ENCODE results near the gene ERCC1. TPM values are rescaled to one million over a fixed set of nuclear protein-coding genes. Genes with fewer than 3 reads are reported as not detected.
A peak's percentile ranks its signal among the peaks of the same experiment; 100 is the strongest.

ERCC1 gene
- total and polyA plus RNA-seq, 8 donors: 7.8 to 79.3 (median 49.5) TPM

DNA sequence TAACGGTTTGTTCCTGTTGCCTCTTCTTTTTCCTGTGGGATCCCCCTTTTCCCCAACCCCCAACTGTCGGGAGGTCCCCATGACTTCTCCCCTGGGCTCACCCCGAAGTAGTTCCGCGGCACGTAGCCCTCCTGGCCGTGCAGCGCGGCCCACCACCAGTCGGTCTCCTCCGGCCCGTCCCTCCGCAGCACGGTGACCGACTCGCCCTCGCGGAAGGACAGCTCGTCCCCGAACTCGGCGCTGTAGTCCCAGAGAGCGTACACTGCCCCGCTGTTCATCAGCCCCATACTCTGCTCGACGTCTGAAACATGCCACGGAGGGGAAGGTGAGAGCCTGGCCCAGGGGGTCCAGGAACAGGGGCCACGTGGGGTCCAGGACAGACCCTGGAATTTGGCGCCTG, 41.3 kb downstream of the ERCC1 start:
- TF ChIP-seq POLR2A (IDR thresholded peaks at IDR 0.05): no peak
- no peak for TF ChIP-seq POLR2AphosphoS5 (IDR thresholded peaks at IDR 0.05)
- TF ChIP-seq EP300 (IDR thresholded peaks at IDR 0.05): no peak
- TF ChIP-seq, protein P1, sequence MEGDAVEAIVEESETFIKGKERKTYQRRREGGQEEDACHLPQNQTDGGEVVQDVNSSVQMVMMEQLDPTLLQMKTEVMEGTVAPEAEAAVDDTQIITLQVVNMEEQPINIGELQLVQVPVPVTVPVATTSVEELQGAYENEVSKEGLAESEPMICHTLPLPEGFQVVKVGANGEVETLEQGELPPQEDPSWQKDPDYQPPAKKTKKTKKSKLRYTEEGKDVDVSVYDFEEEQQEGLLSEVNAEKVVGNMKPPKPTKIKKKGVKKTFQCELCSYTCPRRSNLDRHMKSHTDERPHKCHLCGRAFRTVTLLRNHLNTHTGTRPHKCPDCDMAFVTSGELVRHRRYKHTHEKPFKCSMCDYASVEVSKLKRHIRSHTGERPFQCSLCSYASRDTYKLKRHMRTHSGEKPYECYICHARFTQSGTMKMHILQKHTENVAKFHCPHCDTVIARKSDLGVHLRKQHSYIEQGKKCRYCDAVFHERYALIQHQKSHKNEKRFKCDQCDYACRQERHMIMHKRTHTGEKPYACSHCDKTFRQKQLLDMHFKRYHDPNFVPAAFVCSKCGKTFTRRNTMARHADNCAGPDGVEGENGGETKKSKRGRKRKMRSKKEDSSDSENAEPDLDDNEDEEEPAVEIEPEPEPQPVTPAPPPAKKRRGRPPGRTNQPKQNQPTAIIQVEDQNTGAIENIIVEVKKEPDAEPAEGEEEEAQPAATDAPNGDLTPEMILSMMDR (IDR thresholded peaks at IDR 0.05): no peak
- Histone ChIP-seq H3K4me3 (no peak overlapping the region), H3K36me3 (peaks cover 0 to 4% (median 0%) of the 10 kb centered on the region in 4 donors), H3K4me1 (peaks cover 0 to 11% (median 5%) of the 10 kb centered on the region in 4 donors), H3K27ac (no peak overlapping the region), H3K9me3 (no peaks in the 10 kb centered on the region), H3K27me3 (peaks cover 0 to 43% (median 20%) of the 10 kb centered on the region in 3 donors)
- WGBS, 5 donors: 84 to 93% (median 92%) methylated on average over 29 of the region's 29 CpGs
- intact Hi-C loops (cut with DNase I; ENCODE audit: low total_unique reads): no loop called here
- DNase-seq: no peak

DNA sequence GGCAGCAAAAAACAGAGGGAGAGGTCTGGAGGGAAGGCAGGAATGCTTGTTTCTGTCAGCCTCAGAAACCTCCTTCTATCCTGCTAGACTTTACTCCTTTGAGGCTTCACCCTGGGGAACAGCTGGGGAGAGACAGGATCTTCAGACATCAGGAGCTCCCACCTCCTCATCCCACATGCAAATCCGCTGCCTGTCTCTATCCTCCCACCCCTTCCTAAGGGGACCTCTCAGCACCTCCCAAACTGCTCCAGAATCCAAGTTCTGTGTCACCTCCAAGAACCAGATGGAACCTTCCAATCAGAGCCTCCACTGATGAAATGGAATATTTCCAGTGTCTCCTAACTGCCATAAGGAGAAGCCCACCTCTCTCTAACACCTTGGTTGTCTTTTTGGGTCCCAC, 43.6 kb downstream of the ERCC1 start:
- peaks cover 0 to 4% (median 0%) of the 10 kb centered on the region in 4 donors for H3K36me3 ChIP-seq
- TF ChIP-seq, protein P1 (IDR thresholded peaks at IDR 0.05): no peak
- H3K9me3 ChIP-seq: no peaks in the 10 kb centered on the region
- peaks cover 0 to 20% (median 4%) of the 10 kb centered on the region in 3 donors for H3K27me3 ChIP-seq
- intact Hi-C loops (cut with DNase I; ENCODE audit: low total_unique reads): no loop called here
- no peak for DNase-seq
- no peak overlapping the region for H3K4me3 ChIP-seq
- WGBS, 5 donors: 82 to 100% (median 92%) methylated on average over 1 of the region's 1 CpG
- no peak overlapping the region for H3K27ac ChIP-seq
- no peaks in the 10 kb centered on the region for H3K4me1 ChIP-seq

DNA sequence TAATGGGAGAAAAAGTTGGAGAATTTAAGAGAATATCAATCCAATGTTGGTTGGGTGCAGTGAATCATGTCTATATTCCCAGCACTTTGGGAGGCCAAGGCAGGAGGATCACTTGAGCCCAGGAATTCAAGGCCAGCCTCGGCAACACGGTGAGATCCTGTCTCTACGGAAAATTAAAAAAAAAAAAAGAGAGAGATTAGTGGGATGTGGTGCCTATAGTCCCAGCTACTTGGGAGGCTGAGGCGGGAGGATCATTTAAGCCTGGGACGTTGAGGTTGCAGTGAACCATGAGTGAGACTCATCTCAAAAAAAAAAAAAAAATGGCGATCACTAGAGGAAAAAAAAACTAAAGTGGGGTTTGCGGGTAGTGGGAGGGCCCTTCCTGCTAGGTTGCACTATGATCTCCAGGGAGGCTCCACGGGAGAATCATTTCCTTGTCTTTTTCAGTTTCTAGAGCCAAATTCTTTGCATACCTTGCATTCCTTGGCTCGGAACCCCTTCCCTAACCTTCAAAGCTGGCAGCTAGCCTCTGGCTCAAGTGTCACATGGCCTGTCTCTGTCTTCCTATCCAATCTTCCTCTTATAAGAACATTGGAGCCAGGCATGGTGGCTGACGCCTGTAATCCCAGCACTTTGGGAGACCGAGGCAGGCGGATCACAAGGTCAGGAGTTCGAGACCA, 47.5 kb downstream of the ERCC1 start:
- TF ChIP-seq POLR2AphosphoS5 (IDR thresholded peaks at IDR 0.05) (no peak), EP300 (IDR thresholded peaks at IDR 0.05) (no peak)
- TF ChIP-seq, protein P1 (IDR thresholded peaks at IDR 0.05): no peak
- H3K4me3 ChIP-seq: no peak overlapping the region
- peaks cover 0 to 4% (median 0%) of the 10 kb centered on the region in 4 donors for H3K36me3 ChIP-seq
- peaks cover 0 to 2% (median 2%) of the 10 kb centered on the region in 4 donors for H3K4me1 ChIP-seq
- no peaks in the 10 kb centered on the region for H3K9me3 ChIP-seq
- H3K27ac ChIP-seq: no peak overlapping the region
- peak in 1 of 2 donors; percentile 51 for DNase-seq
- whole genome bisulfite sequencing, 5 donors: 56 to 68% (median 61%) methylated on average over 13 of the region's 13 CpGs
- no peaks in the 10 kb centered on the region for H3K27me3 ChIP-seq
- intact Hi-C loops (cut with DNase I; ENCODE audit: low total_unique reads): no loop called here

DNA sequence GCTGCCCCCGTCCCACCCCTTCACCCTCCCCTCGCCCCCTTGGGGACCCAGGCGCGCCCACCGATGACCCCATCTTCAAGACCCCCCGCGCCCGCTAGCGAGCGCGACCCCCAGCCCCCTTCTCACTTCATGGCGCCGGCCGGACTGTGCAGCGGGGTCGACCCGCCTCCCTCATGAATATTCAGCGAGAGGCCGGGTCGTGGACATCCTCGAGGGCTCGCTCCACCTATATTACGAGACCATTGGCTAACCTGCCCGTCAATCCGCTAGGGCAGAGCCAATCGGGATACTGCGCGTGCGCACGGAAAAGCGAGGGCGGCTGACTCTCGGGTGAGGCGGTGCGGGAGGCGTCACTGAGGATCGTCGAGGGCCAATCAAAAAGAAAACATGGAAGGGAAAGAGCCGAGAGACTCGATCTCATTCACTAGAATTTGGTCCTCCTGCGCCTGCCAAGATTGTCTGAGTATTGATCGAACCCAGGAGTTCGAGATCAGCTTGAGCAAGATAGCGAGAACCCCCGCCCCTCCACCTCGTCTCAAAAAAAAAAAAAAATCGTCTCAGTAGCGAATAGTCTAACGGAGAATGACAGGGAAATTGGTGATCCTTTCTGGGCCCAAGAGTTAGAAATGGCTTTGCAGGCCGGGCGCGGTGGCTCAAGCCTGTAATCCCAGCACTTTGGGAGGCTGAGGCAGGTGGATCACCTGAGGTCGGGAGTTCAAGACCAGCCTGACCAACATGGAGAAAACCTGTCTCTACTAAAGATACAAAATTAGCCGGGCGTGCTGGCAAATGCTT, 53.1 kb downstream of the ERCC1 start, which contains the start of gene ERCC2:
Gene ERCC2, minus strand, starts transcription at position 164 of the 795 bp plus-strand sequence. Its CDS starts 33 bp downstream, at position 131.
- Histone ChIP-seq H3K36me3 (peaks cover 0 to 7% (median 2%) of the 10 kb centered on the region in 4 donors), H3K27ac (peak within 1 kb of the TSS in 4 of 5 donors; percentile 51 to 84 (median 82)), H3K9me3 (no peaks in the 10 kb centered on the region), H3K27me3 (no peaks in the 10 kb centered on the region), H3K4me3 (peak within 1 kb of the TSS; percentile 66 to 99 (median 97)), H3K4me1 (peaks cover 6 to 23% (median 17%) of the 10 kb centered on the region in 4 donors)
- 3 to 10% (median 4%) methylated on average over 16 to 55 of the region's 55 CpGs for WGBS, 5 donors
- peak in 2 of 3 donors; percentile 83 to 85 for TF ChIP-seq POLR2AphosphoS5 (IDR thresholded peaks at IDR 0.05)
- TF ChIP-seq EP300 (IDR thresholded peaks at IDR 0.05): no peak
- peak; percentile 100 for DNase-seq
- intact Hi-C loops (cut with DNase I; ENCODE audit: low total_unique reads): no loop called here

Data from stomach (tissue), 9 donors.